Raji (cell line): ENCODE data around the gene ACTL9.

ENCODE experiments used
- POLR2A ChIP-seq: IDR thresholded peaks from 2 replicates; pipeline ENCODE4 v1.6.1; 2011; ENCODE audit warnings: low read depth, low read length, control low read depth; ENCODE audit not compliant: insufficient read depth

Gene ACTL9

DNA sequence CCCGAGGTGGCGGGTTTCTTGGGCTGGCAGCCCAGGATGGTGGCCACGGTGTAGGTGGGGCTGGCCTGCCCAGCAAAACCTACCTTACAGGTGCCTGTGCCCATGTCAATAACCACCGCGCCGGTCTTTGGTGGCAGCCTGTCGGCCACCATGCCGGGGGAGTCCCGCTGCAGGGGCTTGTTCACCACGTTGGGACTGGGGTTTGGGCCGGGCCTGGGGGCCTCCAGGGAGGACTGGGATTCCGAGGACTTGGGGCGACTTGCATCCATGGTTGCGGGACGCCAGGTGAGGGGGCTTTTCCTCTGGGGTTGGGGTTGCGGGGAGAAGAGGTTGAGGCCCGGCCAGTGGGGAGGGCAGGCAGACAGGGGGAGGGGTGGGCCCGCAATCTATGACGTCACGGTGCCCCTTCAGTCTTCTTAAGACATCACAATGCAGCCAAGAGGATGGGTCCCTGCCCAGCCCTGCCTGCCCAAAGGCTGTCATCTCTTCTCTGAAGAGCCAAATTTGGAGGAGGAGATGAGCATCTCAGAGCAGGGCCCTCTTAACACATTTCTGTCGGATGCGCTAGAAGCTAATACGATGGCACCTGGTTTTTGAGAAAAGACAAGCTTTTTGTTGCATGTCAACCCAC lies at the start of gene ACTL9:
Gene ACTL9, minus strand, starts transcription at position 363 of the 631 bp plus-strand sequence. Its CDS starts 94 bp downstream, at position 269.
- no peak for TF ChIP-seq POLR2A

DNA sequence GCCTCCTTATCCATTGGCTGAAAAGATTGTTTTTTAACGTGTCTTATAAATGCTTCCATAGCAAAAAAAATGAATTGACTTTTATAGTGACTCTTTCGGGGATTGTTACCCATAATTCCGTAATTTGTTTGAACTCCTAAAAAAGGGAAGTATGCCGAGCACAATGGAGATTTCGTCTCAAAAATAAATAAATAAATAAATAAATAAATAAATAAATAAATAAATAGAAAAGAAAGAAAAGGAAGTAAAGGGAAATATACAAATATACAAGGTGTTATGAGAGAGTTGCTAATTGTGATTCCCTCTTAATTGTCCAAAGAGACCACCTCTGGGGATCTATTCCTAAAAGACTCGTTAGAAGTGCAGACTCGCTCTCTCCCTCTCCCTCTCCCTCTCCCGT lies 39.8 kb upstream of the ACTL9 start:
- TF ChIP-seq POLR2A: no peak

- no peak for TF ChIP-seq POLR2A
Measured at GRCh38 chr19:8731428-8732169, 33.0 kb upstream of the ACTL9 start.

- no peak for TF ChIP-seq POLR2A
Measured at GRCh38 chr19:8724276-8724675, 25.7 kb upstream of the ACTL9 start.

DNA sequence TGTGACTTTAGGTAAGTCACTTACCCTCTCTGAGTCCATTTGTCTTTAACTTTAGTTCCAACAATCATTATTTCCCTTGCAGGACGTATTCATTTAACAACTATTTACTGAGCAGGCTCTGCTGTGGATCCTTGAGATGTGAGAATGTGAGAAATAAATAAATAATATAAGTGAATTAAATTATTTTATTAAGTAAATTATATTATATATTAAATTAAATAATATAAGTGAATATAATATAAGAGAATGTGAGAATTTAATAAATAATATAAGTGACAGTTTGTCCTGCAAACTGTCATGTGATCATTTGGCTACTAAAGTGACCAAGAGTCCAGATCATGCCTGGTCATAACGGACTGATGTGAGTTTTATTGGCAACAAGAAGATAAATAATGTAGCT lies 23.4 kb upstream of the ACTL9 start:
- no peak for TF ChIP-seq POLR2A

DNA sequence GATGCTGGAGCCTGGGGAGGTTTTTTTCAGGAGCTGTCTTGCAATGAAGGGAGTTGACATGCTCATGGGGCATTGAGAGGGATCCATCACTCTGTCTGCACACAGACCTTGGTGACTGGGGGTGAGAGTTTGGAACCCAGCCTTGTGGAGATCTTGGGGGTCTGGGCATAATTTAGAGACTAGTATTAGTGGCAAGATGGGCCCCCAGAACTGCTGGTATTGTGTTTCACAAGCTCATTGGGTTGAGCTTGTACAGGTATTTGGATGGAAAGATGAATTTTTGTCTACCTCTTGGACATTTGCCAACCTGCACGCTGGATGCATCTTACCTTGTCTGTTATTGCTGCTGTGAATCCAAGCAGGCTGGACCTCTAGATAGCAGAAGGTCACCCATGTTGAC lies 22.7 kb upstream of the ACTL9 start, which contains the start of gene OR2Z1:
Gene OR2Z1, plus strand, starts transcription at position 301 of the 400 bp plus-strand sequence. CDS start 9,395 bp downstream, outside the sequence.
- TF ChIP-seq POLR2A: no peak

- no peak for TF ChIP-seq POLR2A
Measured at GRCh38 chr19:8705742-8706141, 7.1 kb upstream of the ACTL9 start.

GRCh38 chr19:8703223-8703622 lies 4.6 kb upstream of the ACTL9 start:
- TF ChIP-seq POLR2A: no peak

DNA sequence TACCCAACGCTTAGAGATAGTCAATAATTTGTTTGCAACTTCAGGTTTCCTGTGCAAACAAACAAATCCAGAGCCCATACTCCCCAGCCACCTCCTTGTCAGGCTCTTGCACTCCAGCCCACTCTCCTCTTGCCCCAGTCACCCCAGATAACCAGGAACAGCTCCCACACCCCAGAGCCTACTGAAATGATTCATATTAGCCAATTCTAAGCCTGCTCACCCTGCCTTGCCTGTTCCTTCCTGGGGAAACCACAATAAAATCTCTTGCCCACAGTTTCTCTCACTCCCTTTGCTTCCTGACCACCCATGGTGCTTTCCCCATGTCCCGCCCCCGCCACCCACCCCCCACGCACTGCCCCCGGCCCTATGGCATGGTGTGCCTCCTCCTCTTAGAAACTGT lies 3.8 kb upstream of the ACTL9 start:
- TF ChIP-seq POLR2A: no peak

GRCh38 chr19:8700956-8701355 lies 2.4 kb upstream of the ACTL9 start:
- TF ChIP-seq POLR2A: no peak

- TF ChIP-seq POLR2A: no peak
Measured at GRCh38 chr19:8699908-8700307, 1.3 kb upstream of the ACTL9 start.

GRCh38 chr19:8697671-8698432 lies 743 bp downstream of the ACTL9 start:
- TF ChIP-seq POLR2A: no peak

GRCh38 chr19:8696993-8697392 lies 1.6 kb downstream of the ACTL9 start:
- TF ChIP-seq POLR2A: no peak

GRCh38 chr19:8695911-8696310 lies 2.7 kb downstream of the ACTL9 start:
- TF ChIP-seq POLR2A: no peak

DNA sequence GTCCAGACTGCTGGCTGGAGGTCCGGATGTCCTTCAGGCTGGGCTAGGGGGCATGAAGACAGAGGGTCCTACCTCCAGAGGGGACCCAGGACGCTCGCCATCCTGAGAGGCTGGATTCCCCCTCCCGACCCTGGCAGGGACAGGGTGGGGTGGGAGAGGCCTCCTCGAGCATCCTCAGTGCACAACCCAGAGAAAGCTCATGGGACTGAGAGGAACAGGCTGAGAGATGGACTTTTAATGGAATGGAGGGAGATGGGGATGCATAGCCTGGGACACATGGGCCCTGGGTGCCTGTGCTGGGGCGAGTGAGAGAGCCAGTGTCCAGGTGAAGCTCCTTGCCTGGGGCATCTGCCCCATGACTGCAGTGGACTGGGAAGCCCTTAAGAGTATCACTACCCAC lies 3.1 kb downstream of the ACTL9 start:
- no peak for TF ChIP-seq POLR2A
